CD4-positive, alpha-beta T cell treated with Interleukin-1 beta for 1 hour (primary cell): Measurements from ENCODE around the gene ANXA2.
A peak's percentile ranks its signal among the peaks of the same experiment; 100 is the strongest.
"Not testable (repeated sequence)": the region's sequence is repeated elsewhere in the genome, so short reads cannot be mapped to it uniquely, and the experiment has no call there.

Experiments used
- DNase-seq, 2 donors: peaks; one replicate each; pipeline ENCODE4 v3.0.0-alpha.2; 2020 to 2022

The ANXA2 gene

DNA sequence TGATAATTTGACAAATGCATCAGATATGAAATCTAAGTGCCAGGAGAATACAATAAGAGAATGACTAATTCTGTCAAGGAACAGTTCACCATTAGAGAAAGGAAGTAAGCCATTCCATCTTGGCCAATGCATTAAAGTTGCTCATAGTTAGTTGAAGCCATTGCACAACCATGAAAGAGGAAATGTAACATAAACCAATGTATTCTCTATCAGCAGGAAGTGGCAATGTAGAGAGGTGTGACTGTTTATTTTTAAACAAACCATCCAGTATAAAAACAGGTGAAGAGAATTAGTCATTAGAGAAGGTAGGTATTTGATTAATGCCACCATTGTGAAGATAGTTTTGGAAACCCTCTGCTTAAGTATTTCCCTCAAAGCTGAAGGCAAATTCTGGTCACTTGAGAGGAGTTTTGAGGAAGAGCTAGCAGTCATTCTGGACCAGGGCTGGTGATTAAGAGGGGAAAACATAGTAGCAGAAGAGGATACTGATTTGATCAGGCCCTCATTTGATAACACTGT, 10.7 kb upstream of the ANXA2 start:
- DNase-seq, result peak in 1 of 2 donors; percentile 29

DNA sequence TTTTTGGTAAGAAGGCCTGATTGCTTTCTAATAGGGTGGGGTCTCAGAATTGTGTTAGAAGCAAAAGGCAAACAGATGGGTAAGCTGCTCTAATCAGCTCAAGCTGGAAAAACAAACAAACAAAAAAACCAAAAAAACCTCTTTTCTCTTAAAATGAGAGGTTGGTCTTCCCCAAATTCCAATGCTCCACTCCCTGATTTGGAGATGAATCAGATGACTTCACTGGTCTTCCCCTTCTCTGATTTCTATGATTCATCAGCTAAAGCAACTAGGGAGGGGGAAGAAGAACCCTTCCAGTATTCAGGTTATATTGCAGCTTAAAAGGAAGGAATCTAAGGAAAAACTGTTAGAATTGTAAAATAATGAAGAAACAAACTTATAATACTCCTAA, 9.6 kb upstream of the ANXA2 start:
- no peak for DNase-seq

DNA sequence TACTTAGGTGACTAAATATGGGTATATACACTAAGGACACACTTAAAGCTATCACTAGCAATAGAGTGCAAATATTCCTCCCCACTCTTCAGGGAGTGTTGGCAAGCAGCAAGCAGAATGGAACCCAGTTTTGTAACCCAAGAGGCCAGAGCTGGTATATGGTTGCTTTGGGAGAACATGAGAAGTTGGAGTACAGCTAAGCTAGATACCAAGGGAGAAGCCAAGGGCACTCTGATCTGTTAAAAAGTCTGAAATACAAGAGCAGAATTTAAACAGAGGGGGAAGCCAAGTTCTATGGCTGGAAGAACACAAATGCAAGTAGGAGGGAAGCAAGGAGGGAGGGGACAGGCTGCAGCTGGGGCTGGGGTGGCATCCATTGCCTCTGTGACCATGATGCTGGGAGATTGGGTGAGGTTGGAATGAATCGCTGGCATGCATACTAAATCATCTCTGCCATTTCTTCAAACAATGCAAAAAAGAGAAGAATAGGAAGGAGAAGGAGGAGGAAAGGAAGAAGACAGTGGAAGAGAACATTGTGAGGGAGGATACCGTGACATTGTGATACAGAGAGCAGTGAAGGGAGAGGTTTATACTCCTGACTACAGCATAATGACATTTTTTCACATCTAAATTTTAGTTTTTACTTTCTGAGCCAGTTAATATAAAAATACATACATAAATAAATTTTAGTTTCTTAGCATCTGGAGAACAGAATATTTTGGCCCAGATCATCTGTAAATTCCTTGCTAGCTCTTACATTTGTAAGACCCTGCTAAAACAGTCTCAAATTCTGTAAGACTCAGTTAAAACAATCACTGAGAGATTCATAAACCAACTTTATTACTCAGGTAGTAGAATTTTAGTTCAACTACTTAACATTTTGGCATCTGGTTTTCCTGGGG, 9.0 kb upstream of the ANXA2 start:
- no peak for DNase-seq

DNA sequence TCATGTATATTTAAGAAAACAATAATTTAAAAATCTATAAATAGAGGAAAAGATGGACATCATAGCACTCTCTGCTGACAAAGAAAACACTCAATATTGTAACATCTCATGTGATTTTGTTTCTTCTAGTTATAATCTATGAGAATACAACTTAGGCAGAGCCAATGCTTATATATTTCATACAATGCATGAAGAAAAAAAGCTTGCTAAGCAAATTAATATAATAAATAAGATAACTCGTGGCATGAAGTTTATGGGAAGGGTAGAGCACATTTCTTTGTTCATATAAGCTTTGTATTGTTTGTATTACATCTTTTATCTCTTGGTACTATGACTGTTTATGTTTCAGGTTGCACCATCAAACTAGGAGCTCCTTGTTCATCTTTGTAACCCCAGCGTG, 7.6 kb upstream of the ANXA2 start:
- DNase-seq, result no peak

DNA sequence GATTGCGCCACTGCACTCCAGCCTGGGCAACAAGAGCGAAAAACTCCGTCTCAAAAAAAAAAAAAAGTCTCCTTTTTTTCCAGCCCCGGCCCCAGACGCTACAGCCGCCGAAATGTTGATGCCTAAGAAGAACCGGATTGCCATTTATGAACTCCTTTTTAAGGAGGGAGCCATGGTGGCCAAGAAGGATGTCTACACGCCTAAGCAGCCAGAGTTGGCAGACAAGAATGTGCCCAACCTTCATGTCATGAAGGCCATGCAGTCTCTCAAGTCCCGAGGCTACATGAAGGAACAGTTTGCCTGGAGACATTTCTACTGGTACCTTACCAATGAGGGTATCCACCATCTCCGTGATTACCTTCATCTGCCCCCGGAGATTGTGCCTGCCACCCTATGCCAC, 6.6 kb upstream of the ANXA2 start:
- not testable (repeated sequence) for DNase-seq

DNA sequence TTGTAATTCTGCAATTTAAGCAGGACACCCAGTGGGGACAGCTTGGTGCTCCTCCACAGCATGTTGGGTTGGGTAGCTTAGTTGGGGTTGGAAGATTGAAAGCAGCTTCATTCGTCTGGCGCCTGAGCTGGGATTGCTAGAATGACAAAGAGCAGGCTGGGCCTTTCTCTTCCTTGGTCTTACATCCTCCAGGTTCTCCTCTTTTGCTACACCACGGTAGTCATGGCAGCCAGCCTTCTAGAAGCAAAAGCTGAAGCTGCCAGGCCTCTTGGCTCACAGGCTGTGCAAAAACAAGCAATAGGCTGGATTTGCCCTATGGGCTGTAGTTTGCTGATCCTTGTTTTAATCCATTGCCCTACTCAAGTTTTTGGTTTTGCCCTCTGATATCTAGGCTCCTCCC, 3.2 kb upstream of the ANXA2 start:
- DNase-seq, result no peak

DNA sequence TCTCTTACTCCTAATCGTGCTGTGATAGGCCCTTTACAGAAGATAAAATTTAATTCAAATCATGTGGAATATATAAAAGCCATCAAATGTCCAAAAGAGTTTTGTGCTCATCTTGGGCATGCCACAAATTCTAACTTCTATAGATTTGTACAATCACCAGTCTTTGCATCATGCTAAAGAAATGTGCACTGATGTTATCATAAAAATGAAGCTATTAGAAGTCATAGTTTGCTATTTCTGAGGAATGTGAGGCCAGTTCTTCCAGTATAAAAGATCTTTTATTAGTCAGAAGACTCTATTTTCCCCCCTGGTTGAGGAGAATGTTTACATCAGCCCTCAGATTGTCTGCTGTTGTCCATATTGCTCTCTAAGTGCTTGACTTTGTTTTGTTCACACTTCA, 2.1 kb upstream of the ANXA2 start:
- no peak for DNase-seq

DNA sequence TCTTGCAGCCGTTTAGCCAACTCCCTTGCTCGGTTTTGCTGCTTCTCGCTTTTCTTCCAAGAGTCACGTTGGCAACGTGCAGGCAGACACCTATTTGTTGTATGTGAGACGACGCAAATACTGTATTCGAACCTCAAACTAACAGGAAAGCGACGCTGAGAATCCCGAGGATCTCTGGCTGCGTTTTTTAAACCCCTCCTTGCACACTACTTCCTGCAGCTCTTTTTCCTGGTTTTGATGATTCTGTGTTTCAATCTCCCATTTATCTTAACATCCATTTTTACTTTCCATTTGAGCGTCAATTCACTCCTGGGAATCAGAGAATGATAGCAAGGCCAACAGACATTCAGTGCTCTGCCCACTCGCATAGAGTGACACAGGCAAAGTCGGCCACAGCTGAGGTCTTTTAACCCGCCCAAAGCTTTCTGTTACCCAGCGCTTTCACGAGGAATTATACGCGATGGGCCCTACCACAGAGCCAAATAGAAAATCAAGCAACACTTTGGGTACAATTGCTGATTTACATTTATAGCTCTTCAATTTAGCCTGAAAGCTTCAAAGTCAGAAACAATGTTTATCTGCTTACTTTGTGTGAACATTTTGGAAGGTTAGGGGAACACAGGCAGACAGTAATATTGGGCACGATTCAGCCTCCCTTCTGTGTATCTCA, 1.6 kb upstream of the ANXA2 start:
- DNase-seq, result no peak

DNA sequence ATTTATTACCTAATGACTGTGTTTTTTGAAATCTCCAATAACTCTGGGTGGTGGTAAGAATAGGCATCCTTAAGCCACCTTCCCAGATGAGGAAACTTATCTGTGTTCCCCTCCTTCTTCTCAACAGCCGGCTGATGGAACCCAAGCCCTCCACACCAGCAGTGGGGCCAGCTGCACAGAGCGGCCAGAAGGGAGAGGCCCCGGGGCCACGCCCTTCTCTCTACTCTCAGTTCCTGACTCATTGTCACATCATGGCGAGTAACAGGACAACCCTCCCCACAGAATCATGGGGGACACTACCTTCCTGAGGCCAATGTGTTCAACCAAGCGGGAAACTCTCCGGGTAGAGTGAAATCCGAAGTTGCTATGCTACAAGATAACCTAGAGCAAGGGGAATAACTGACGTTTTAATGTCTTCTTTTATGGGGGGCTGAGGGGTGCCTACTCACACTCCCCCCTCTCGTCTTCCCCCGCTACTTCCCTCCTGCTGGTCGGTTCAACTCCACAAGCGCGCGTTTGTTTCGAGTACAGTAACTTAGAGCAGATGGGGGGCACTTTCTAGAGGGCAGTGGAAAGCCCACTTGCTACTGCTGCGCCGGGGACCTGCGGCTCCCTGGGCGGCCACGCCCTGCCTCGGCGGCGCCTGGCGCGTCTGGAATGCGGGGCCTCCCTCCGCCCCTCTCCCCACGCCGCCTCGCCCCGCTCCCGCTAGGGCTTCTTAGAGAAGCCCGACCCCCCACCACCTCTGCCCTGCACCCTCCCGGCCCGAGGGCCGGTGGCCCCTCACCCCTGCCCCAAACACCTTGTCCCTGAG, 621 bp downstream of the ANXA2 start:
- peak; percentile 53 to 60 for DNase-seq

DNA sequence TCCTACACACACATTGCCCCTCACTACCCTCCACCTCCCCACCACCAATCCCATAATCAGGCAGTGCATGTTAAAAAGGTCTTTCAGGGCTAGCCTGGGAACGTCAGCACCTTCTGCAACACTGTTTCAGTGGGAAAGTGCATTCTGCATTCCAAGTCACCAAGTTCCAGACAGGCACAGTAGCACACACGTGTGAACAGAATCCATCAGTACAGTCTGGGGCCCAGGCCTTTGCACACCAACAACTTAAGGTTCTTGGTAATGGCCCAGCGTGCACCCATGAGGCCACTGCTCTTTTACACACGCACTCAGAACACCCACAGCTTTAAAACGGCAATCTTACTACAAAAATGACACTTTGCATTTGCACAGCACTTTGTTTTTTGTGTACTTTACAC, 1.2 kb downstream of the ANXA2 start:
- DNase-seq, result no peak

DNA sequence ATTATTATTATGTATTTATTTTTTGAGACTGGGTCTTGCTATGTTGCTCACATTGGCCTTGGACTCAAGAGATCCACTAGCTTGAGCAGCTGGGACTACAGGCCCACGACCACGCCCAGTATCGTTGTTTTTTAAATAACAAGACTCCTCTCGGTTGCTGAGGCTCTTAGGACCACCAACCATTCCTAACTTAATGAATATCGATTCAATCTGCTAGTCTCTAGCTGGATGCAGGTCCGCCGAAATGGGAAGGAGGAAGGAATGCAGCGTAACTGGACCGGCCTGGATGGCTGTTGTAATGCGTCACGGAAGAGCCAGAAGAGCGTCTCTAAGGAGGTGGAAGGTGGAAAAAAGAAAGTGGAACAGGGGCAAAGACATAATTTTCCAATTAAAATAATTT, 1.7 kb downstream of the ANXA2 start:
- no peak for DNase-seq

DNA sequence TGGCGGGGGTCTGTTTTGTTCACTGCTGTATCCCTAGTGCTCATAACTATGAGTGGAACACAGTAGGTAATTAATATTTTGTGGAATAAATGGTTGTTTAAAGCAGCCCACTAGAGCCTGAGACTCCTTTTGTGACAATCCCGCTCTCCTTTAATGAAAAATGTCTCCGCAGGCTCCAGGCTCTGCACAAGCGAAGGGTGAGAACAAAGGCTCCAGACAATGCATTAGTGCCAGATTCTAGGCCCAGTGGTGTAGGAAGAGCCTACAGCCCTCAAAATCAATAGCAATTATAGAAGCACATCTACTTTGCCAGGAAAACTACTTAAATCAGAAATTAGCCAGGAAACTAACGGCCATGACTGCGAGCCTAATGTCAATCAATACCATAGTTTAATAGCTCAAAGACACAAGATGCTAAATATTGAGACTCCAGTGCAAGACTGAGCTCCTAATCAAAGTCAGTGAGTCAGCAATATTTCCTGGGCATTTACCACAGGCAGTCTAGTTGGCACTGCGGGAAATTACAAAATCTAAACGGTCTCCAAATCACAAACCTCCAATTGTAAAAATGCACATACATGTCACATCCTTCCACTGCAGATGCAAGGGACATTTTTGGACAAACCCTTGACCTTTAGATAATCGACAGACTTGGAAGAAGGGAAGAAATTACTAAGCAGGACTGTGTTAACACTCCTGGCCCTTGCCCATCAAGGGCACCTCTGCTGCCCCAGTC, 2.3 kb downstream of the ANXA2 start:
- no peak for DNase-seq

DNA sequence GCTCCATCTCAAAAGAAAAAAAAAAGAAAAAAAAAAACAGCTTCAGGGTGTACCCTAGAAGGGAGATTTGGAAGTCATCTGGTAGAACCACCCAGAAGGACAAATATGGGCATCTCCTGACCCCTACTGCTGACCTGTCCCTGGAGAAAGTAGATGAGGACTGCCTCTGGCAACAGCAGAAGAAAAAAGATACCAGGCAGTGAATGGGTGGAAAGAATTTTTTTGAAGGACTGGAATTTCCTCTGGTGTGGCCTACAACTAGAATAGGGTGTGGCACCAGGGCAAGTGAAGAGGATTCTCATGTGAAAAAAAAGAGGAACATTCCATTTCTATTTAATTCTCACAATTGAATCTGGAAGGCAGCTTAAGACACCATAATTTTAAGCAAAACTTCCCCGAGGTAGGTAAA, 3.1 kb downstream of the ANXA2 start:
- no peak for DNase-seq

DNA sequence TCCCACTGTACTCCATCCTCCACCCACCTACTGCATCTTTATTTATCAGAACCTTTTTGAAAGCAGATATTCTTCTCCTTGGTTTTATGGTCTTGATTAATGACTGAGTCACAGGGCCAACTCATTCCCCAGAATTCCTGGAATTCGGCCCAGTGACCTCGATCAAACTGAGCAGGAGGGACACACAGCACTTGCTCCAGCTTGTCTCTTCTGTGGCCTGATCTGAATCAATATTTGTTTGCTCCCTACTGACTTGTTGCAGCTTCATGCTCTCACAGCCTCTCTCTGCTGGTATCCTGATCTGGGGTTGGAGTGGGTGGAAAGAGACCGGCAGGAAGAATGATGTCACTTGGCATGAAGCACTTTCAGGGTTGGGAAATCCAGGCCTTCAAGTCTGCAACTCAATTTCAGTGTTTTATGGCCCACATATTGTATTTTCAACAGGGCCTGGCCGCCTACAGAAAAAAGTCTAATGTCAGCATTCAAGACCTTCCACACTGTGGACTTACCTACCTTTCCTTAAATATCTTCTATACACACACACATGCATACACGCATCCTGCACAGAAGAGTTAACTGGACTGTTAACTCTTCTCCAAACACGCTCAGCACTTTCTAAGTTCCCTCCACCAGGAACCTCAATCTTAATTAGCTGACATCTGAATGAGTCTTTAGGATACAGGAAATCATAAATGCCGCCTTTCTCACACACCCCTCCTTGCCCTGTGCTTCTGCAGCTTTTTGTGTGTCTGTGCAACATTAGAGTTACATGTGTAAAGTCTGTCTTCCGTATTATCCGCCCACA, 4.6 kb downstream of the ANXA2 start:
- DNase-seq, result no peak

DNA sequence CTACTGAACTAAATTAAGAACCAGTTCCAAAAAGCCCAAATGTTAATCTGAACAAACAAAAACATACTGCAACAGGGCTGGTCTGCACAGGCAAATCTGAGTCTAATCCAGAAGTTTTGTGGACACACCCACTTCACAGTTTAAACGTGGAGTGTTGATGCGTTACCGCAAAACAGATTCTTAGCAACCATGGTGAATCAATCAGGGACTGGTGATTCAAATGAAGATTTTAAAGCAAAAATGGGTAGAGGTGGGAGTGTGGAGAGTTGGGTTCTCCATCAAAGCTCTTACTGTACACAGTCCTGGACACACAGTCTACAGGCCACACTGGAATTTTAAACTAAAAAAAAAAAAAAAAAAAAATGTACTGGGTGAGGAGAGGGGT, 5.2 kb downstream of the ANXA2 start:
- peak; percentile 32 to 59 for DNase-seq

DNA sequence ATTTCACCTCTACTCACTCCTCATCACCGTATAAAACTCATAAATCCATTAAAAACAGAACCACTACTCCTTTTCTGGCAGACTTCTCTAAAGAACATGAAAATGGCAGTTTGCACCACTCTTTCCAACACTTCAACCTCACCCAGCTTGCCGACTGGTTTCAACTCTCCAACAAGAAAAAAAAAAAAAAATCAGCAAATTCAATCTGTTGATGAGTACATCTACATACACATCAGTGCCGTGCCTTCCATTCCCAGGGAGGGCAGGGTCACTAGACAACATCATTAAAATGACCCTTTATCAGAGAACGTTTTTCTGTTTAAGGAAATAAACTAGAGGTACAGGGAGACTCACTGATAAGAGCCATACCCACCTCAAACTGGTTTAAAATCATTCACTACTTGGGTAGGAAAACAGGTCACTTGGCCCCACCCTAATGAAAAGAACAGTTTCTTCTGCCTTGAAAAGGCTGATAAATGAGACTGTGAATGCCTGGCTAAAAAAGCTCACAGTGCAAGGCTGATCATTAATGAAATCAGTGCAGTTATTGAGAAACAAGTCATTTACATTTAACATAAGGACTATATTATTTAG, 6.0 kb downstream of the ANXA2 start:
- DNase-seq, result no peak

DNA sequence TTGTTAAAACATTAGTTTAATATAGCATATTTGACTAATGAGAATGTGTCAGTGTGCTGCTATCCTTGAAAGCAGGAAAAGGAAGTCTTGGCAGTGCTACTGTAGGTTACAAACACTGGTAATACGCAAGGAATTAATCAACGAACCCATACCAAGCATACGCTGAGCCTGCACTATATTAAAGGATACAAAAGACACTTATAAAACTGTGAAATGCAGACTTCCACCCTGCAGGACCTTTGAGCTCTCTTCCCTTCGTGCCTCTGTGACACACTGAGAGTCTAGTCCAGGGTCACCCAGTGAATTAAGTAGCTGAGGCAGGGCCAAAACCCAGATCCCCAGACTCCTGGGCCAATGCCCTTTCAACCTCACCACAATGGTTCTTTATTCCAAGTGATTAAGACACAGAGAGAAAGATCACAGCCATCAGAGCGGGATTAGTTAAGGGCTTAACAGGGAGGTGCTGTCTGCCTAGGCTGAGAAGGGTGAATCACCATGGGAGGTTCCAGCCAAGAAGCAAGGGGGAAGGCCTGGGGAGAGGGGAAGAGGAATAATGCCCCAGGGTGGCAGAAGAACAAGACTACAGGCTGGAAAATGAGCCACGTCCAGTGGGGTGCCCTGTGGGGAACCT, 6.8 kb downstream of the ANXA2 start:
- DNase-seq, result peak in 1 of 2 donors; percentile 43

DNA sequence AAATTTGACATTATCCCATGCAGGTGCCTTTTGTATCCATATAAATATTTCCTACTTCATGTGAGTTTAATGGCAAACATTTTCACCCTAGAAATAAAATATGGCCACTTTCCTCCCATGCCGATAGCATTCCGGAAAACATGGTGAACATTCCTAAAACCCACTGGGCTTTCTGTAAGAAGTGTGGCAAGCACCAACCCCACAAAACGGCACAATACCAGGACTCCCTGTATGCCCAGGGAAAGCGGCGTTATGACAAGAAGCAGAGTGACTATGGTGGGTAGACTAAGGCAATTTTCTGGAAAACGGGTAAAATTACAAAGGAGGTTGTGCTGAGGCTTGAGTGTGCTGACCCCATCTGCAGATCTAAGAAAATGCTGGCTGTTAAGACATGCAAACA, 7.6 kb downstream of the ANXA2 start:
- no peak for DNase-seq

DNA sequence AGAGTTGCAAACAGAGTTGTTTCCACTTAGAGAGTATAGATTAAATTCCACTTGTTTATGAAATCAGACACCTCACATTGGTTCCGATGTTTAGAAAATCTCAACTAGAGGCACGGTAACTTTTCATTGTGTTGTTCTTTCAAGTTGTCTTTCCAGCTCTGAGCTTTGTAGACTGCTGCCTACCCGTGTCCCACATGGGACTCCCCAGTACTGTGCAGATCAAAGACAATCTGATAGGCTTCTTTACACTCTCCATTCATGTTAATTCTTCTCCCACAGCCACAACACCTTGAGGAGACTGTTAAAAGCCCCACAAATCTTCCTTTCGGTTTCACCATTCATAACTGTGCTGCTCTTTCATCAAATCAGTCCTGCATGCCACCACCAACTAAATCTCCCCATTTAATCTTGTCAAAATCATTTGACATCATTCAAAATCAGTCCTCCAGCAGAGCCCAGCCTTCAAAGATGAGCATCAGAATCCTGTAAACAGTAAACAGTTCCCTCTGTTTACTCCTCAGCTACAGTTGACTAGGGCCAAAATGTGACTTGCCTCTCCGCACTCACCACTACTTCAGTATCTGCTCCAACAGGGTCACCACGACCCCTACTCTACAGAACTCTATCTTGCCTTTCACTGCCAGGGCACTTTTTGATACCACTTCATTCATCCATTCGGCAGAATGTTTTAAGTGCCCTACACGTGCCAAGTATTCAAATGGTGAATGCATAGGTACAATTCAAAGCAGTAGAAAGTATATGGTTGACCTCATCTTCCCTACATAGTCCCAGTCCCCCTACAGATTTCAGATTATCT, 8.3 kb downstream of the ANXA2 start:
- DNase-seq, result peak in 1 of 2 donors; percentile 62

DNA sequence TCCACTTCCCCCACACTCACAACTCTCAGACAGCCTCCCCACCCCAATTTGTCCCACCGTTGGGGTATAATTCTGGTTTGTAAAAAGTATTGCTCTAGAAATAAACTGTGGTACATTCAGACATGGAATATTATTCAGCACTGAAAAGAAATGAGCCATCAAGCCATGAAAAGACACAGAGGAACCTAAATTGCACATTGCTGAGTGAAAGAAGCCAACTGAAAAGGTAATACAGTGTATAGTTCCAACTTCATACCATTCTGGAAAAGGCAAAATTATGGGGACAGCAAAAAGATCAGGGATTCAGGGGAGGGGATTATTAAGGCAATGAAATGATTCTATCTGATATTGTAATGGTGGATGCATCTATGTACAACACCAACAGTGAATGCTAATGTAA, 10.5 kb downstream of the ANXA2 start:
- no peak for DNase-seq
